Stomach (tissue), 4 donors: Measurements from ENCODE around the gene ZNF680.

Experiments
- CTCF ChIP-seq, 7 experiments: fragments of 450-650 bp in 4 of 7; fragments of 200-600 bp in 3 of 7; sonication (generic) in 3 of 7; IDR thresholded peaks; one replicate each; pipeline ENCODE4 v1.5.1; 2016 to 2019; ENCODE audit warnings: antibody characterized with exemption in 7 of 7, control low read depth in 2 of 7, mild to moderate bottlenecking in 1 of 7
- POLR2A ChIP-seq, 4 donors: fragments of 450-650 bp; IDR thresholded peaks; one replicate each; pipeline ENCODE4 v1.6.1; 2016; ENCODE audit warnings: antibody characterized with exemption in 4 of 4, control low read depth in 2 of 4, mild to moderate bottlenecking in 1 of 4, moderate library complexity in 1 of 4

- TF ChIP-seq CTCF (IDR thresholded peaks at IDR 0.05) (no peak), POLR2A (IDR thresholded peaks at IDR 0.05) (no peak)
Observed at GRCh38 chr7:64494912-64495461, 67.9 kb downstream of the ZNF680 start.
